ENCODE results near the gene SATB2. TPM values are rescaled to one million over a fixed set of nuclear protein-coding genes. Genes with fewer than 3 reads are reported as not detected.

SATB2 gene
- total RNA-seq, 4 donors from 2014 or later = 62.0 to 104 (median 91.1) TPM

GRCh38 chr2:199428291-199428690 is 29.4 kb downstream of the SATB2 start:
- Histone ChIP-seq H3K4me3 (no peak overlapping the region), H3K27me3 (no peaks in the 10 kb centered on the region), H3K9me3 (no peaks in the 10 kb centered on the region), H3K4me1 (no peaks in the 10 kb centered on the region), H3K27ac (no peak overlapping the region), H3K36me3 (peaks cover 0 to 22% (median 0%) of the 10 kb centered on the region in 3 donors)
- TF ChIP-seq POLR2A (IDR thresholded peaks at IDR 0.05) = no peak
- TF ChIP-seq, protein P1, sequence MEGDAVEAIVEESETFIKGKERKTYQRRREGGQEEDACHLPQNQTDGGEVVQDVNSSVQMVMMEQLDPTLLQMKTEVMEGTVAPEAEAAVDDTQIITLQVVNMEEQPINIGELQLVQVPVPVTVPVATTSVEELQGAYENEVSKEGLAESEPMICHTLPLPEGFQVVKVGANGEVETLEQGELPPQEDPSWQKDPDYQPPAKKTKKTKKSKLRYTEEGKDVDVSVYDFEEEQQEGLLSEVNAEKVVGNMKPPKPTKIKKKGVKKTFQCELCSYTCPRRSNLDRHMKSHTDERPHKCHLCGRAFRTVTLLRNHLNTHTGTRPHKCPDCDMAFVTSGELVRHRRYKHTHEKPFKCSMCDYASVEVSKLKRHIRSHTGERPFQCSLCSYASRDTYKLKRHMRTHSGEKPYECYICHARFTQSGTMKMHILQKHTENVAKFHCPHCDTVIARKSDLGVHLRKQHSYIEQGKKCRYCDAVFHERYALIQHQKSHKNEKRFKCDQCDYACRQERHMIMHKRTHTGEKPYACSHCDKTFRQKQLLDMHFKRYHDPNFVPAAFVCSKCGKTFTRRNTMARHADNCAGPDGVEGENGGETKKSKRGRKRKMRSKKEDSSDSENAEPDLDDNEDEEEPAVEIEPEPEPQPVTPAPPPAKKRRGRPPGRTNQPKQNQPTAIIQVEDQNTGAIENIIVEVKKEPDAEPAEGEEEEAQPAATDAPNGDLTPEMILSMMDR (IDR thresholded peaks at IDR 0.05) = no peak
- no peak for DNase-seq

DNA sequence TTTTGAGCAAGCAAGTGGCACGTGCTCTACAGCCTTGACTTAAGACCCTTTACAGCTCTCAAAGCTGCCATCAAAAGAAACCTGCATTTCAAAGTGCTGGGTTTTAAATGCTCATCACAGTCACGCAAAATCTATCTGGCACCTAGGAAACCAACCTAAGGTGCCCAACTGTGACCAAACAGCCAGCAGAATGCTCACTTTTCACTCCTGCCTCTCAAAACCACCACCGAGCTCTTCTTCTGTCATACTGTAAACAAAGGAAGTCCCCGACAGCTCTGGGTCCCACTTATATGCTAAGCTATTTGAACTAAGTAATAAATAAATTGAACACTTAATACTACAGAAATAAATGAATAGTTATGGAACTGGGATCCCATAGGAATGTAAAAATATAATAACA is 33.6 kb downstream of the SATB2 start:
- TF ChIP-seq, protein P1 (IDR thresholded peaks at IDR 0.05) = no peak
- TF ChIP-seq POLR2A (IDR thresholded peaks at IDR 0.05) = no peak
- no peaks in the 10 kb centered on the region for H3K9me3 ChIP-seq
- no peak overlapping the region for H3K27ac ChIP-seq
- no peaks in the 10 kb centered on the region for H3K4me1 ChIP-seq
- H3K36me3 ChIP-seq = peaks cover 0 to 15% (median 0%) of the 10 kb centered on the region in 3 donors
- no peaks in the 10 kb centered on the region for H3K27me3 ChIP-seq
- DNase-seq = no peak
- H3K4me3 ChIP-seq = no peak overlapping the region

DNA sequence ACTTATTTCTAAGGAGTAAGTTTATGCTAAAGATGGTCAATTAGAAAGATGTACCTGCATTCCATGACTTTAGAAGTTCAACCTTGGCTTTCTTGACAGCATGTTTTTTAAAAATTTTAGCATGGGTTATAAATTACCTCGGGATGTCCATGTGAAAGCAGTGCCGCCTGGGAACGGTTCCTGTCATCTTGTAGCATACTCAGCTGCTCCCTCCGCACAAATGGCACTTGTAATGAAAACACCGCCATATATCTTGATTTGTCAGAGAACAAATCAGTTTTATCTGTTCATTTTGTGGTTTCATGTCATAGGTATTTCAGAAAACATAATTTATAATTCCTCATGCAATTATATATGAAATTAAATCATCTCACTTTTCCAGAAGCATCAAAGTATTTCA is 38.3 kb downstream of the SATB2 start:
- no peak overlapping the region for H3K27ac ChIP-seq
- H3K27me3 ChIP-seq = no peaks in the 10 kb centered on the region
- H3K4me3 ChIP-seq = no peak overlapping the region
- peaks cover 0 to 10% (median 0%) of the 10 kb centered on the region in 3 donors for H3K36me3 ChIP-seq
- H3K9me3 ChIP-seq = no peaks in the 10 kb centered on the region
- no peaks in the 10 kb centered on the region for H3K4me1 ChIP-seq
- TF ChIP-seq, protein P1 (IDR thresholded peaks at IDR 0.05) = no peak
- DNase-seq = no peak

GRCh38 chr2:199414465-199414864 is 43.3 kb downstream of the SATB2 start:
- H3K27me3 ChIP-seq = no peaks in the 10 kb centered on the region

DNA sequence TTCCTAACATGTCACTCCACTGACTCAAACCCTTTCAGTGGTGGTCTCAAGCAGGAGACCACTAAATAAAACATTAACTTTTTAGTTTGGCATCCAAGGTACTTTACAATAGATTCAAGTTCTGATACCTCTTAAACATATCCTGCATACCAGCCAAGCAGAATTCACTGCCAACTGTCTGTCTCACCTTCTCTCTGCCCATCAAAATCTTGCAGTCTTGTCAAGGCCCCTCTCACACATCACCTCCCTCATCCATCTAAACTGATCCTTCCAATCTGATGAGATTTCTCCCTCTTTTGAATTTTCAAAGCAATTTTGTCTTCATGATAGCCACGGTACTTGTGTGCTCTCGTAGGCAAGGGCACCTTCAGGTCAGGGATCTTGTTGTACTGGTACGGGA is 43.7 kb downstream of the SATB2 start:
- H3K4me3 ChIP-seq = no peak overlapping the region
- H3K4me1 ChIP-seq = no peaks in the 10 kb centered on the region
- no peak overlapping the region for H3K27ac ChIP-seq
- no peak for DNase-seq
- no peaks in the 10 kb centered on the region for H3K27me3 ChIP-seq
- no peak for TF ChIP-seq POLR2A (IDR thresholded peaks at IDR 0.05)
- TF ChIP-seq, protein P1 (IDR thresholded peaks at IDR 0.05) = no peak
- peaks cover 0 to 14% (median 0%) of the 10 kb centered on the region in 3 donors for H3K36me3 ChIP-seq
- no peaks in the 10 kb centered on the region for H3K9me3 ChIP-seq

More at GRCh38 chr2:199414465-199414864, 43.3 kb downstream of the SATB2 start:
- no peak for DNase-seq
- Histone ChIP-seq H3K36me3 (peaks cover 0 to 18% (median 0%) of the 10 kb centered on the region in 3 donors), H3K4me1 (no peaks in the 10 kb centered on the region), H3K27ac (no peak overlapping the region), H3K9me3 (no peaks in the 10 kb centered on the region), H3K4me3 (no peak overlapping the region)
- TF ChIP-seq, protein P1 (IDR thresholded peaks at IDR 0.05) = no peak
- no peak for TF ChIP-seq POLR2A (IDR thresholded peaks at IDR 0.05)
